HG03469 (cell line): Measurements from ENCODE around the gene TMEM131L.
"Not testable (repeated sequence)": the region's sequence is repeated elsewhere in the genome, so short reads cannot be mapped to it uniquely, and the experiment has no call there.

Experiments
- ATAC-seq: cut with Tn5 transposase; IDR thresholded peaks from one replicate; pipeline ENCODE4 v1.9.1; 2021; ENCODE audit warnings: mild to moderate bottlenecking, moderate library complexity, moderate number of reproducible peaks; ENCODE audit not compliant: unreplicated experiment

TMEM131L gene

GRCh38 chr4:153466081-153466948 lies at the start of gene TMEM131L:
TSS of gene TMEM131L (plus strand) at chr4:153466360. CDS start at chr4:153466398, 38 bp downstream.
- ATAC-seq = peak; percentile 20

- ATAC-seq = not testable (repeated sequence)
Observed at GRCh38 chr4:153416456-153416855, 49.7 kb upstream of the TMEM131L start.

GRCh38 chr4:153418121-153418520 lies 48.0 kb upstream of the TMEM131L start:
- ATAC-seq = no peak

GRCh38 chr4:153418558-153418957 lies 47.6 kb upstream of the TMEM131L start:
- no peak for ATAC-seq

- no peak for ATAC-seq
Observed at GRCh38 chr4:153419029-153419428, 47.1 kb upstream of the TMEM131L start.

GRCh38 chr4:153419673-153420278 lies 46.4 kb upstream of the TMEM131L start:
- no peak for ATAC-seq

GRCh38 chr4:153420361-153420760 lies 45.8 kb upstream of the TMEM131L start:
- no peak for ATAC-seq

- ATAC-seq = peak; percentile 38
Observed at GRCh38 chr4:153421941-153422340, 44.2 kb upstream of the TMEM131L start.

GRCh38 chr4:153426207-153426885 lies 39.8 kb upstream of the TMEM131L start:
- peak; percentile 51 for ATAC-seq

- ATAC-seq = no peak
Observed at GRCh38 chr4:153427363-153428071, 38.6 kb upstream of the TMEM131L start.

- ATAC-seq = no peak
Observed at GRCh38 chr4:153428941-153429475, 37.2 kb upstream of the TMEM131L start.

- peak; percentile 92 for ATAC-seq
Observed at GRCh38 chr4:153432965-153433753, 33.0 kb upstream of the TMEM131L start.

- ATAC-seq = no peak
Observed at GRCh38 chr4:153433754-153434105, 32.4 kb upstream of the TMEM131L start.

- no peak for ATAC-seq
Observed at GRCh38 chr4:153434190-153434589, 32.0 kb upstream of the TMEM131L start.

GRCh38 chr4:153438916-153439756 lies 27.0 kb upstream of the TMEM131L start:
- ATAC-seq = peak; percentile 71

GRCh38 chr4:153439831-153440230 lies 26.3 kb upstream of the TMEM131L start:
- ATAC-seq = no peak

- ATAC-seq = no peak
Observed at GRCh38 chr4:153440475-153440874, 25.7 kb upstream of the TMEM131L start.

GRCh38 chr4:153447175-153447905 lies 18.8 kb upstream of the TMEM131L start:
- no peak for ATAC-seq
